ENCODE data around the gene GNAZ.

GNAZ gene

DNA sequence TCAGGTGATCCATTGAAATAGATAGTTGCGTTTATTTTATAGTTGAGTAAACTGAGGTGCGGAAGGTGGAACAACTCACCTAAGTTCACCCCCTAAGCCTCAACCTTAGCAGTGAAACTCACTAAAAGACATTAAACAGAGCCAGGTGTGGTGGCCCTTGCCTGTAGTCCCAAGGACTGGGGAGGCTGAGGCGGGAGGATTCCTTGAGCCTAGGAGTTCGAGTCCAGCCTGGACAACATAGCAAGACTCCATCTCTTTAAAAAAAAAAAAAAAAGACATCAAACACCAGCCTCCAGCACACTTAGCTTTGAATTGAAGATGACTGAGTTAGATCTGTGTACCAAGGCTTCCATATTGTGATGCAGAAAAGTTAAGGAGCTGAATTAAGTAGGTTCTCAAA is 74.1 kb downstream of the GNAZ start:
- Histone ChIP-seq H4K12ac (ENCODE audit: low read depth, low read length) (no peak overlapping the region), H3K18ac (ENCODE audit: low read length) (no peak overlapping the region), H3K14ac (ENCODE audit: low read length) (no peak overlapping the region), H4K91ac (ENCODE audit: low read depth, low read length) (no peak overlapping the region), H2BK5ac (ENCODE audit: low read depth, low read length, poor library complexity) (no peak overlapping the region), H2AFZ (ENCODE audit: insufficient read depth, low read length, poor library complexity) (no peak overlapping the region), H3K27me3 (ENCODE audit: insufficient read depth, low read length) (no peaks in the 10 kb centered on the region), H3K9me3 (ENCODE audit: insufficient read depth, low read depth, low read length) (no peaks in the 10 kb centered on the region), H2AK5ac (ENCODE audit: low read length) (no peak overlapping the region), H3K4ac (ENCODE audit: low read depth, low read length) (no peak overlapping the region), H2BK120ac (ENCODE audit: insufficient read depth, low read length, poor library complexity) (no peak overlapping the region), H3K4me2 (ENCODE audit: low read length) (no peak overlapping the region), H4K8ac (ENCODE audit: low read depth, low read length) (no peak overlapping the region), H3K9ac (ENCODE audit: low read length) (no peak overlapping the region), H3K27ac (ENCODE audit: low read depth, low read length) (no peak overlapping the region), H3K79me2 (ENCODE audit: control insufficient read depth, insufficient read depth, low read length, poor library complexity) (no peaks in the 10 kb centered on the region), H3K23ac (ENCODE audit: low read length) (no peak overlapping the region), H2BK12ac (ENCODE audit: low read length) (no peak overlapping the region), H3K79me1 (ENCODE audit: low read length) (peaks cover 2% of the 10 kb centered on the region), H3K4me3 (ENCODE audit: low read depth, low read length) (no peak overlapping the region), H3K36me3 (ENCODE audit: control insufficient read depth in 1 of 2, insufficient read depth in 2 of 2, low read length in 2 of 2) (no peaks in the 10 kb centered on the region), H3K4me1 (ENCODE audit: control insufficient read depth in 1 of 2, insufficient read depth in 2 of 2, low read length in 2 of 2) (peaks cover 10 to 15% of the 10 kb centered on the region in 2 experiments)
- no CpG with 5 or more reads among the region's 4 CpGs for WGBS (ENCODE audit: extremely low coverage, insufficient coverage, insufficient read length)
- DNase-seq, result no peak

DNA sequence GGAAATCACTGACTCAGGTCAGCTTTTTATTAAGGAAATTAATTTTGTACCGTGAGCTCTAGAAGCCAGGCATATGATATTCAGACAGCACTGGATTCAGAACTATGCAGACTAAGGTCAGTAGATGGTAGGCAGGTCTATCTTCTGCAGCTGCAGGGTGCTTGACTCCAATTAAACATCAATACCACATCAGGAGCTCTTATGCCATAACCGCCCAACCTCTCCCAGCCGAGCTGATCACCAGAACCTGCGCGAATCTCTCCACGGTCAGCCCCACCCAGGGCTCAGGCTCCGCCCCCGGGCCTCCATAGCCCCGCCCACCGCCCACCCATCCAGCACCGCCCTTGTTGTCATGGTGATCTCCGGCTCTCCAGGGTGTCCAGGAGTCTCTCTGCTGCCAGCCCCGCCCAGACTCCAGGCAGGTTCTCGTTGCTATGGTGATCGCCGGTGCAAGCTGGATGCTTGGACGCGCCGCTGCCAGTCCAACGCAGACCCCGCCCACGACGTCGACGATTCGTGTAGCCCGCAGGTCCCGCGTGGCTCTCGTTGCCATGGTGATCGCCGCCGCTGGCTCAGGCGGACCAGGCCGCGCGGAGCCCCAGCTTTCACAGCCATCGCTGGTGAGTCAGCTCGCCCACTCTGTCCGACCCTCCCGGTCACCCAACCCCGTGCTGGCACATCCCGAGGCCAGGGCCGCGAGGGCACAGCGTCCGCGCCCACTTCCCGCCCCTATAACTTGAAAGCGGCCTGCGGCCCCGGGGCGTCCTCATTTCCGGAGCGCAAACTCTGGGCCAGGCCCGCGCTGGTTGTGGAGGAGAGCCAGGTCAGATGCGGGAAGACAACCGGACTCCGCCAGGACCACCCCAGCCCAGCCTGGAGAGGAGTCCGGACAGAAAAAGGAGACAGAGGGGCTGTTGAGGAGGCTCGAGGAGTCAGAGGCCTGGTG is 74.9 kb downstream of the GNAZ start, which contains the start of gene RAB36:
Gene RAB36 (plus strand): TSS at position 546 of the 946 bp plus-strand sequence. CDS start 1,140 bp downstream, outside the sequence.
- Histone ChIP-seq H2AFZ (ENCODE audit: insufficient read depth, low read length, poor library complexity) (peak within 1 kb of the TSS; percentile 10), H3K4ac (ENCODE audit: low read depth, low read length) (no peak within 1 kb of the TSS), H3K79me2 (ENCODE audit: control insufficient read depth, insufficient read depth, low read length, poor library complexity) (no peaks in the 10 kb centered on the region), H3K36me3 (ENCODE audit: control insufficient read depth in 1 of 2, insufficient read depth in 2 of 2, low read length in 2 of 2) (no peaks in the 10 kb centered on the region), H4K91ac (ENCODE audit: low read depth, low read length) (no peak within 1 kb of the TSS), H3K9me3 (ENCODE audit: insufficient read depth, low read depth, low read length) (peaks cover 2% of the 10 kb centered on the region), H3K14ac (ENCODE audit: low read length) (no peak within 1 kb of the TSS), H4K8ac (ENCODE audit: low read depth, low read length) (peak within 1 kb of the TSS; percentile 36), H3K4me3 (ENCODE audit: low read depth, low read length) (peak within 1 kb of the TSS; percentile 29), H3K4me2 (ENCODE audit: low read length) (peak within 1 kb of the TSS; percentile 62), H3K79me1 (ENCODE audit: low read length) (peaks cover 2% of the 10 kb centered on the region), H3K4me1 (ENCODE audit: control insufficient read depth in 1 of 2, insufficient read depth in 2 of 2, low read length in 2 of 2) (peaks cover 10 to 18% of the 10 kb centered on the region in 2 experiments), H3K23ac (ENCODE audit: low read length) (no peak within 1 kb of the TSS), H3K18ac (ENCODE audit: low read length) (no peak within 1 kb of the TSS), H3K27ac (ENCODE audit: low read depth, low read length) (no peak within 1 kb of the TSS), H2BK5ac (ENCODE audit: low read depth, low read length, poor library complexity) (no peak within 1 kb of the TSS), H2BK12ac (ENCODE audit: low read length) (peak within 1 kb of the TSS; percentile 23), H4K12ac (ENCODE audit: low read depth, low read length) (no peak within 1 kb of the TSS), H3K9ac (ENCODE audit: low read length) (no peak within 1 kb of the TSS), H3K27me3 (ENCODE audit: insufficient read depth, low read length) (no peaks in the 10 kb centered on the region), H2BK120ac (ENCODE audit: insufficient read depth, low read length, poor library complexity) (no peak within 1 kb of the TSS), H2AK5ac (ENCODE audit: low read length) (no peak within 1 kb of the TSS)
- DNase-seq, result peak; percentile 98 to 99
- no CpG with 5 or more reads among the region's 62 CpGs for WGBS (ENCODE audit: extremely low coverage, insufficient coverage, insufficient read length)

DNA sequence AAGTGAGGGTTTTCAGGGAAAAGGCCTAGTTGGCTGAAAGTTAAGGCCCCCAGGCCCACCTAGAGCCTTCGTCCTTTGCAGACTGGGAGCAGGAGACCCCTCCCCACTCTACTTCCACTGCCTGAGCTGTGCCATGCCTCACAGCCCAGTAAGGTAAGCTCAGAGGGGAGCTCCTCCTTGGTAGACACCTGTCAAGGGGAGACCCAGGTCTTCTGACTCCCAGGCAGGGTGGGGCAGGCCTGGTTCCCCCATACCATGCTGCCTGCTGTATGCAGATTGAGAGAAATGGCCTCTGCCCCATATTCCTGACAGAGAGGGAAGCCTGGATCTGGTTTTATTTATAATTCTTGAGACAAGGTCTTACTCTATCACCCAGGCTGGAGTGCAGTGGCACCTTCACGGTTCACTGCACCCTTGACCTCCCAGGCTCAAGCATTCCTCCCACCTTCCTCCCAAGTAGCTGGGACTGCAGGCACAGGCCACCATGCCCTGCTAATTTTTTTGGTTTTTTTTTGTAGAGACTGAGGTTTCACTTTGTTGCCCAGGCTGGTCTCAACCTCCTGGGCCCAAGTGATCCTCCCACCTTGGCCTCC is 75.7 kb downstream of the GNAZ start:
- H3K4me3 ChIP-seq (ENCODE audit: low read depth, low read length), result no peak overlapping the region
- no CpG with 5 or more reads among the region's 2 CpGs for WGBS (ENCODE audit: extremely low coverage, insufficient coverage, insufficient read length)
- peaks cover 2% of the 10 kb centered on the region for H3K9me3 ChIP-seq (ENCODE audit: insufficient read depth, low read depth, low read length)
- H3K36me3 ChIP-seq (ENCODE audit: control insufficient read depth in 1 of 2, insufficient read depth in 2 of 2, low read length in 2 of 2), result no peaks in the 10 kb centered on the region
- H3K27ac ChIP-seq (ENCODE audit: low read depth, low read length), result no peak overlapping the region
- H3K4me1 ChIP-seq (ENCODE audit: control insufficient read depth in 1 of 2, insufficient read depth in 2 of 2, low read length in 2 of 2), result peaks cover 10 to 18% of the 10 kb centered on the region in 2 experiments
- H3K79me2 ChIP-seq (ENCODE audit: control insufficient read depth, insufficient read depth, low read length, poor library complexity), result no peaks in the 10 kb centered on the region
- peak overlapping the region; percentile 23 for H2BK12ac ChIP-seq (ENCODE audit: low read length)
- no peak overlapping the region for H2BK5ac ChIP-seq (ENCODE audit: low read depth, low read length, poor library complexity)
- no peaks in the 10 kb centered on the region for H3K27me3 ChIP-seq (ENCODE audit: insufficient read depth, low read length)
- H4K91ac ChIP-seq (ENCODE audit: low read depth, low read length), result no peak overlapping the region
- H3K79me1 ChIP-seq (ENCODE audit: low read length), result peaks cover 2% of the 10 kb centered on the region
- H3K9ac ChIP-seq (ENCODE audit: low read length), result no peak overlapping the region
- H2AFZ ChIP-seq (ENCODE audit: insufficient read depth, low read length, poor library complexity), result no peak overlapping the region
- no peak overlapping the region for H3K23ac ChIP-seq (ENCODE audit: low read length)
- no peak overlapping the region for H3K14ac ChIP-seq (ENCODE audit: low read length)
- H4K8ac ChIP-seq (ENCODE audit: low read depth, low read length), result peak overlapping the region; percentile 36
- H4K12ac ChIP-seq (ENCODE audit: low read depth, low read length), result no peak overlapping the region
- no peak overlapping the region for H2BK120ac ChIP-seq (ENCODE audit: insufficient read depth, low read length, poor library complexity)
- H3K18ac ChIP-seq (ENCODE audit: low read length), result no peak overlapping the region
- peak in 1 of 2 donors; percentile 1 for DNase-seq
- H2AK5ac ChIP-seq (ENCODE audit: low read length), result no peak overlapping the region
- no peak overlapping the region for H3K4ac ChIP-seq (ENCODE audit: low read depth, low read length)
- H3K4me2 ChIP-seq (ENCODE audit: low read length), result peak overlapping the region; percentile 62

DNA sequence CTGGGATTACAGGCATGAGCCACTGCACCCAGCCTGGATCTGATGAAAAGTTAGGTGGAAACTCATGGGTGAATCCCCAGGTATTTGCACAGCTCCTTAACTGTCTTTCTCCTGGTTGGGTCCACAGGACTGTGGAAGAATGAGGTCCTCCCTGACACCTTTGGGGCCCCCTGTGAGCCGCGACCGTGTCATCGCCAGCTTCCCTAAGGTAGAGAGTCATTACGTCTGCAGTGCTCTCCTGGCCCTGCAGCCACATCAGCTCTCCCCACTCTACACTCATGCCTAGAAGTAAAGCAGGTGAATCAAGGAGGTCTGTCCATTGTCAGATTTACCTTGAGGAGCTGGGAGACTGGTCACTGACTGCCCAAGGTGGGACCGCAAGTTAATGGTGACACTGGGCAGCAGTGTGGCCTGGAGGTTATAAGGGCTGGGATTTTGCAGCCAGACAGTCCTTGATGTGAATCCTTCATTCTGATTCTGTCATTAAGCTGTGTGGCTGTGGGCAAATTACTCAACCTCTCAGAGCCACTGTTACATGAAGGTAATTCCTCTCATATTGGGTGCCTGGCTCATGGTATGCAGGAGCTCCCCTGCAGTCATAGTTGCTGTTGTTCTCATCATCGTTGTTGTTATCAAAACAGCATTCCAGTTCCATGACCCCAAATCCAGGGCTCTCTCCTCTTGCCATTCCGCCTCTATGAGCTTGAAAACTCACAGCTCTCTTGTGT is 76.3 kb downstream of the GNAZ start:
- H3K14ac ChIP-seq (ENCODE audit: low read length), result no peak overlapping the region
- no peak overlapping the region for H4K91ac ChIP-seq (ENCODE audit: low read depth, low read length)
- H3K27ac ChIP-seq (ENCODE audit: low read depth, low read length), result no peak overlapping the region
- H3K18ac ChIP-seq (ENCODE audit: low read length), result no peak overlapping the region
- H3K79me1 ChIP-seq (ENCODE audit: low read length), result peaks cover 2% of the 10 kb centered on the region
- H3K4me1 ChIP-seq (ENCODE audit: control insufficient read depth in 1 of 2, insufficient read depth in 2 of 2, low read length in 2 of 2), result peaks cover 10 to 16% of the 10 kb centered on the region in 2 experiments
- WGBS (ENCODE audit: extremely low coverage, insufficient coverage, insufficient read length), result no CpG with 5 or more reads among the region's 8 CpGs
- no peak overlapping the region for H3K4me3 ChIP-seq (ENCODE audit: low read depth, low read length)
- H2BK12ac ChIP-seq (ENCODE audit: low read length), result no peak overlapping the region
- no peak overlapping the region for H3K4me2 ChIP-seq (ENCODE audit: low read length)
- no peak overlapping the region for H3K9ac ChIP-seq (ENCODE audit: low read length)
- H2BK120ac ChIP-seq (ENCODE audit: insufficient read depth, low read length, poor library complexity), result no peak overlapping the region
- no peaks in the 10 kb centered on the region for H3K36me3 ChIP-seq (ENCODE audit: control insufficient read depth in 1 of 2, insufficient read depth in 2 of 2, low read length in 2 of 2)
- peak; percentile 78 to 82 for DNase-seq
- H4K8ac ChIP-seq (ENCODE audit: low read depth, low read length), result no peak overlapping the region
- no peak overlapping the region for H2AFZ ChIP-seq (ENCODE audit: insufficient read depth, low read length, poor library complexity)
- no peak overlapping the region for H3K4ac ChIP-seq (ENCODE audit: low read depth, low read length)
- no peaks in the 10 kb centered on the region for H3K27me3 ChIP-seq (ENCODE audit: insufficient read depth, low read length)
- no peak overlapping the region for H3K23ac ChIP-seq (ENCODE audit: low read length)
- H2AK5ac ChIP-seq (ENCODE audit: low read length), result no peak overlapping the region
- H2BK5ac ChIP-seq (ENCODE audit: low read depth, low read length, poor library complexity), result no peak overlapping the region
- H4K12ac ChIP-seq (ENCODE audit: low read depth, low read length), result no peak overlapping the region
- H3K79me2 ChIP-seq (ENCODE audit: control insufficient read depth, insufficient read depth, low read length, poor library complexity), result no peaks in the 10 kb centered on the region
- peaks cover 2% of the 10 kb centered on the region for H3K9me3 ChIP-seq (ENCODE audit: insufficient read depth, low read depth, low read length)
